AG09309 (cell line): ENCODE results near the gene NDEL1.

Experiments
- DNase-seq: peaks from one replicate; pipeline ENCODE4 v3.0.0-alpha.2; 2010; ENCODE audit warnings: low read depth
- H3K4me3 ChIP-seq: 2 replicates; pipeline ENCODE4 v1.5.1; 2011; ENCODE audit warnings: mild to moderate bottlenecking, low read depth, low read length, moderate library complexity; ENCODE audit not compliant: control insufficient read depth
- TF ChIP-seq, protein P1 (sequence below): IDR thresholded peaks from 2 replicates; pipeline ENCODE4 v1.5.1; 2011; ENCODE audit warnings: mild to moderate bottlenecking, low read depth, low read length, inconsistent platforms; ENCODE audit not compliant: insufficient read depth, control insufficient read depth; ENCODE audit errors: missing control alignments

NDEL1 gene

DNA sequence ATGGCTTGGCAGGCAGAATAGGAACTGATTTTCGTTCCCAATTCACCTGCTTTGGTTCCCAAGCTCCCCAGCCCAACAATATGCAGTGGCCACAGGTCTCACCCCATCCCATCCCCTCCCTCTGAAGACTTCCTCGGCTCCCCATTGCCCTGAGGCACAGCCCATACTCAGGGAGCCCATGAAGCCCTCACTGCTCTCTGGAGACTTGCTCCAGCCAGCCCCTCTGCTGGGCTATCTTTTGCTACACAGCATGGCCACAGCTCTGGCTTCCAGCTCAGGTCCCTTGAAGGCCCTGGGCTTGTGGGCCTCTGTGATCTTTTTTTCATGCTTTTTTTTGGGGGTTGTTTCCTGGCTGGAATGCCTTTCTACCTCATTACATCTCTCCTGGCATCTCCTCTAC, 29.5 kb upstream of the NDEL1 start:
- TF ChIP-seq, protein P1, sequence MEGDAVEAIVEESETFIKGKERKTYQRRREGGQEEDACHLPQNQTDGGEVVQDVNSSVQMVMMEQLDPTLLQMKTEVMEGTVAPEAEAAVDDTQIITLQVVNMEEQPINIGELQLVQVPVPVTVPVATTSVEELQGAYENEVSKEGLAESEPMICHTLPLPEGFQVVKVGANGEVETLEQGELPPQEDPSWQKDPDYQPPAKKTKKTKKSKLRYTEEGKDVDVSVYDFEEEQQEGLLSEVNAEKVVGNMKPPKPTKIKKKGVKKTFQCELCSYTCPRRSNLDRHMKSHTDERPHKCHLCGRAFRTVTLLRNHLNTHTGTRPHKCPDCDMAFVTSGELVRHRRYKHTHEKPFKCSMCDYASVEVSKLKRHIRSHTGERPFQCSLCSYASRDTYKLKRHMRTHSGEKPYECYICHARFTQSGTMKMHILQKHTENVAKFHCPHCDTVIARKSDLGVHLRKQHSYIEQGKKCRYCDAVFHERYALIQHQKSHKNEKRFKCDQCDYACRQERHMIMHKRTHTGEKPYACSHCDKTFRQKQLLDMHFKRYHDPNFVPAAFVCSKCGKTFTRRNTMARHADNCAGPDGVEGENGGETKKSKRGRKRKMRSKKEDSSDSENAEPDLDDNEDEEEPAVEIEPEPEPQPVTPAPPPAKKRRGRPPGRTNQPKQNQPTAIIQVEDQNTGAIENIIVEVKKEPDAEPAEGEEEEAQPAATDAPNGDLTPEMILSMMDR = no peak
- no peak for DNase-seq
- no peak overlapping the region for H3K4me3 ChIP-seq

DNA sequence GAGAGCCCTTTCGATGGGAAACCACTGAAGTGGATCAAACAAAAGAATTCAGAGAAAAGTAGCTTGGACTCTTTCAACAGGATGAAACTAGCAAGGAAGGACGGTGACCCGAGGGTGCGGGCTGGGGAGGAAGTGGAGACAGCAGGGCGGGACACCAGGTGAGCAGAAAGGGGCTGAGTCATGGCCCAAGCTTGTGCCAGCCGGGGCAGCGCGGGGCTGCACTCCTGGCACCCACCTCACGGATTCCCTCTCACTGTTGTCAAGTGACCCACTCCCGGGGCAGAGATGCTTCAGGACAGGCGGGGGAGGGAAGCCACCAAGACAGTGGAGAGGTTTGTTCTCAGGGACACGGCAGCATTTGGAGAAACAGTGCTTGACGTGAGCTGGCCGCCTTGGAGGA, 27.3 kb upstream of the NDEL1 start:
- TF ChIP-seq, protein P1 = no peak
- H3K4me3 ChIP-seq = no peak overlapping the region
- no peak for DNase-seq

DNA sequence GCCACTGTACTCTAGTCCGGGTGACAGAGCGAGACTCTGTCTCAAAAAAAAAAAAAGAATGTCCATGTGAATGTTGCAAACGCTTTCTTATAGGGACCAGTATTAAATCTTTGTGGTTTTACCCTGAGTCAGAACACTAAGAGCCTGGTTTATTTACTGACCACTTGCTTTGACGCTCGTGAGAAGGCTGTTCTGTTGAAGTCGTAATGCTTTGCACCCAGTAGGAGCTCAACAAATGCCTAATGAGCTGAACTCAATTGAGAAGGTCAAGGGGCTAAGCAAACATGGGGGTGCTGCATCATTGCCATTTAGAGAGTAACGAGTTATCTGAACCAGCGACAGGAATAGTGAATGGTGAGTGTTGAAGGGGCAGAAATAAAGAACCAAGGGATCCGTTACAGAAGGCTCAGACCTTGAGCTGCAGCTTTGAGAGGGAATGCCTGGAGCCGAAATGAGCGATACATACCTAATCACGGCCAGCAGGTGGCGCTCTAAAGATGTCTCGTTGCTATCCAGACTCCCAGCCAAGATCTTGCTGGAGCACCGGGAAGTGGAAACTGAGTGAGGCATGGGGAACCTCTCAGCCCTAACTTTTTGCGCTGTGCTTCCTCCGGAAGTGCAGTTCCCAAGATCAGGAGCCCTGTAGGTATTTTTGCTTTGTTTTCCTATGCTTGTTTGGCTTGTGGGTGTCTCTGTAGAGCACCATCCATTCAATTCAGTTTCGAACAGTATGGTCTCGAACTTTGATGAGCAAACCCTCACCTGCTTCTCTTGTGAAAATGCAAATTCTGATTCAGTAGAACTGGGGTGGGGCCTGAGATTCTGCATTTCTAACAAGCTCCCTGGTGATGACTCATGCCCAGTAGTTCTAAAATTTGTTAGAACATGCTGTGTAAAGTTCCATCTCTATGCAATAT, 25.5 kb upstream of the NDEL1 start:
- DNase-seq = peak; percentile 53
- TF ChIP-seq, protein P1 = peak; percentile 80
- no peak overlapping the region for H3K4me3 ChIP-seq

DNA sequence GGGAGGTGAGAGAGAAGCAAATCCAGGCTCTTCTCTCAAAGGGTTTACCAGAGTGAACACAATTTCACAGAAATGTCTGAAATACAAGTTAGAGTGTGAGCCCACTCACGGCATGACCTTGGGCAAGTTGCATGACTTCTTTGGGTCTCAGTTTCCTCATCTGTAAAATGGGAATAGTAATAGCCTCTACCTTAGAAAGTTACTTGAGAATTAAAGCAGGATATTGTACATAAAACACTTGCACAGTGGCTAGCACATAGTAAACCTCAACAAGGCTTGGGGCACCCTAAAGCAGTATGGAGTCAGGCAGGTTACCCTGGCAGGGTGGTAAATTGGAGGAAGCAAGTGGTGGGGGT, 24.8 kb upstream of the NDEL1 start:
- TF ChIP-seq, protein P1 = no peak
- no peak for DNase-seq
- no peak overlapping the region for H3K4me3 ChIP-seq

DNA sequence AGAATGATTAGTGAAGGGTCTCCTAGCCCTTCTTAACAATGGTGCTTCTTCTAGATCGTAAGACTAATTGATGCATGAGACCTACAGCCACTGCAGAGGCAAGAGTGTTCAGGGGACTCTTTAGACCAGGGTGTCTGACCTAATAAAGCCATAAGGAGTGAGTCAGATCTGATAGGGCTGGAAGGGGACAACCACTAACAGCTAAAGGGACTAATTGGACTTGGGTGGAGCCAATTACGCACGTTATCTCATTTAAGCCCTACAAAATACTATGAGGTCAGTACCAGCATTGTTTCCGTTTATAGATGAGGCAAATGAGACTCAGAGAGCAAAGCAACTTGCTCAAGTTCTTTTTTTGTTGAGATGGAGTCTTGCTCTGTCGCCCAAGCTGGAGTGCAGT, 23.6 kb upstream of the NDEL1 start:
- TF ChIP-seq, protein P1 = no peak
- H3K4me3 ChIP-seq = no peak overlapping the region
- no peak for DNase-seq

DNA sequence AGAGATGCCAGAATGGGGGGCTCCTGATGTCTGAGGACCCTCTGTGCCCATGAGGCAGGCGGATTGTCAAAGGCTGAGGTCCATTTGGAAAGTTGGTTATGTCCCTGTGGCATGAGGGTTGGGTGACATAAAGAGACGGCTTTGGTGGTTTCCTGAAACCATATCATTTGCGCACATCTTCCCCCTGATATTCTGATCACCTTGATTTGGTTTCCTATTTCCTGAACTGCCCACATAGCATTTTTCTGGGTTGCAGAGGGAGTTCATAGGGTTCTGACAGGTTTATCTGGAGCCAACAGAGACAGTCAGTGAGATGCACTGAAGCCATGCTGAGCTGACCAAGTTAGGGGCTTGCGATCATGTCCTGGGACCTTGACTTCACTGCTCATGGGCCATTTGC, 22.4 kb upstream of the NDEL1 start:
- TF ChIP-seq, protein P1 = no peak
- H3K4me3 ChIP-seq = no peak overlapping the region
- DNase-seq = no peak

DNA sequence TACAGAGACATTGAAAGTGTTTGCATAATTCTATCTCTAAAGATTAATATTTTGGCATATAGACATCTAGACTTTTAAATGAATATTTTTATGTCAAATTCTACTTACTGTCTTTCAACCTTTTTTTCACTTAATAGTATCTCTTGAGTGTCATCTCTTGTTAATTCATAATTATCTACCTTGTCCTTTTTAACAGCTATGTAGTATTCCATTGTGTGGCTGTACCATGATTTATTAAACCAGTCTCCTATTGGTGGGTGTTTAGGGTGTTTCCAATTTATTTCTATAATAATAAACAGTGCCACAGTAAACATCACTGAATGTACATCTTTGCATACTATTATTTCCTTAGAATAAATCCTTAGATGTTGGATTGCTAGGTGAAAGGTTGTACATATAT, 21.7 kb upstream of the NDEL1 start:
- no peak overlapping the region for H3K4me3 ChIP-seq
- DNase-seq = no peak
- TF ChIP-seq, protein P1 = no peak
